A549 (cell line): Measurements from ENCODE around the gene GRM7. TPM values are rescaled to one million over a fixed set of nuclear protein-coding genes. Genes with fewer than 3 reads are reported as not detected.

Source experiments
- ATAC-seq, 2 experiments: fragments of 200-7000 bp in 1 of 2; fragments of >200 bp in 1 of 2; cut with Nextera tagmentation in 1 of 2; cut with Tn5 transposase in 1 of 2; 3 replicates each; pipeline versions ENCODE4 v1.8.0 to v1.9.1; 2018 to 2020; ENCODE audit warnings: mild to moderate bottlenecking in 1 of 2, moderate library complexity in 1 of 2
- CTCF ChIA-PET: fragments of 300-600 bp; sonication (Branson Sonifier 250); formaldehyde crosslinking; extraction: SDS; loops from one replicate; lab custom pipeline; 2021; ENCODE audit warnings: antibody characterized with exemption, inconsistent platforms; lab: Yijun Ruan, JAX
- POLR2A ChIA-PET: fragments of 350-600 bp; formaldehyde crosslinking; extraction: SDS; loops from one replicate; lab custom pipeline; 2021; ENCODE audit warnings: antibody characterized with exemption, inconsistent platforms; lab: Yijun Ruan, JAX
- DNase-seq, 2 experiments: peaks; one replicate each; pipeline versions ENCODE4 v3.0.0 to v3.0.0-alpha.2; 2011 to 2016; ENCODE audit warnings: low read depth in 1 of 2, low spot score in 1 of 2
- FAIRE-seq: peaks from 2 replicates; lab custom pipeline; 2011; peaks lifted over from hg19 to GRCh38; lab: Jason Lieb, UNC
- H3K27ac ChIP-seq, 2 experiments: fragments of >200 bp; sonication (Bioruptor Twin); formaldehyde crosslinking; 3 replicates each; pipeline ENCODE4 v1.5.1; 2016 to 2017
- H3K4me1 ChIP-seq: fragments of >200 bp; sonication (Bioruptor Twin); formaldehyde crosslinking; 3 replicates; pipeline ENCODE4 v1.6.1; 2016
- H3K4me2 ChIP-seq: fragments of >200 bp; sonication (Bioruptor Twin); formaldehyde crosslinking; 3 replicates; pipeline ENCODE4 v1.6.1; 2016
- H3K4me3 ChIP-seq: fragments of >200 bp; sonication (Bioruptor Twin); formaldehyde crosslinking; 3 replicates; pipeline ENCODE4 v1.5.1; 2016
- H3K9me3 ChIP-seq: fragments of >200 bp; sonication (Bioruptor Twin); formaldehyde crosslinking; 3 replicates; pipeline ENCODE4 v1.6.1; 2016
- CBX8 ChIP-seq: fragments of 200-600 bp; sonication (generic); IDR thresholded peaks from 2 replicates; pipeline ENCODE4 v1.6.1; 2016
- CHD2 ChIP-seq: fragments of 150-350 bp; IDR thresholded peaks from 2 replicates; pipeline ENCODE4 v1.6.1; 2014; ENCODE audit warnings: low read length; ENCODE audit not compliant: partially characterized antibody
- CHD4 ChIP-seq: fragments of 200-600 bp; sonication (generic); IDR thresholded peaks from 2 replicates; pipeline ENCODE4 v1.6.1; 2016; ENCODE audit warnings: antibody characterized with exemption, mild to moderate bottlenecking, borderline replicate concordance
- EHF ChIP-seq: fragments of 250-450 bp; sonication (Bioruptor Pico); IDR thresholded peaks from 2 replicates; pipeline ENCODE4 v1.5.0; 2020; ENCODE audit warnings: mild to moderate bottlenecking
- EHMT2 ChIP-seq: fragments of 200-600 bp; sonication (generic); IDR thresholded peaks from 2 replicates; pipeline ENCODE4 v1.6.1; 2016; ENCODE audit warnings: antibody characterized with exemption, low read depth, mild to moderate bottlenecking, moderate library complexity
- EP300 ChIP-seq, 2 experiments: fragments of >200 bp; sonication (Bioruptor Twin); formaldehyde crosslinking; IDR thresholded peaks; 2 replicates in 1 of 2; 3 replicates in 1 of 2; pipeline ENCODE4 v1.6.1; 2016 to 2017
- ESRRA ChIP-seq: fragments of 150-350 bp; IDR thresholded peaks from 2 replicates; pipeline ENCODE4 v1.6.1; 2014; ENCODE audit warnings: mild to moderate bottlenecking, low read length, borderline replicate concordance
- GATA3 ChIP-seq: IDR thresholded peaks from 2 replicates; pipeline ENCODE4 v1.6.1; 2012; ENCODE audit warnings: borderline replicate concordance
- HDAC2 ChIP-seq: fragments of 200-600 bp; sonication (generic); IDR thresholded peaks from 2 replicates; pipeline ENCODE4 v1.6.1; 2016
- JUN ChIP-seq, 2 experiments: fragments of >200 bp; sonication (Bioruptor Twin); formaldehyde crosslinking; IDR thresholded peaks; 2 replicates in 1 of 2; 3 replicates in 1 of 2; pipeline ENCODE4 v1.6.1; 2016 to 2017
- KDM1A ChIP-seq: fragments of 200-600 bp; sonication (generic); IDR thresholded peaks from 2 replicates; pipeline ENCODE4 v1.6.1; 2016; ENCODE audit warnings: low read depth, mild to moderate bottlenecking
- MAZ ChIP-seq: fragments of 150-350 bp; IDR thresholded peaks from 2 replicates; pipeline ENCODE4 v1.6.1; 2014; ENCODE audit warnings: antibody characterized with exemption, low read depth, low read length, borderline replicate concordance
- NFE2L2 ChIP-seq: fragments of 150-350 bp; conservative IDR thresholded peaks from 2 replicates; pipeline ENCODE4 v1.6.1; 2014; ENCODE audit warnings: low read length
- NPAS2 ChIP-seq: fragments of 250-450 bp; sonication (Bioruptor Pico); IDR thresholded peaks from 2 replicates; pipeline ENCODE4 v1.8.0; 2022; ENCODE audit warnings: mild to moderate bottlenecking, moderate library complexity, borderline replicate concordance
- NR3C1 ChIP-seq: fragments of >200 bp; sonication (Bioruptor Twin); formaldehyde crosslinking; IDR thresholded peaks from 3 replicates; pipeline ENCODE4 v1.6.1; 2017
- RAD21 ChIP-seq, 2 experiments: fragments of >200 bp in 1 of 2; sonication (Bioruptor Twin) in 1 of 2; formaldehyde crosslinking in 1 of 2; IDR thresholded peaks in 1 of 2; conservative IDR thresholded peaks in 1 of 2; 2 replicates in 1 of 2; 3 replicates in 1 of 2; pipeline ENCODE4 v1.6.1; 2012 to 2018; ENCODE audit warnings: inconsistent platforms in 1 of 2
- RARB ChIP-seq: fragments of 250-450 bp; sonication (Bioruptor Pico); IDR thresholded peaks from 2 replicates; pipeline ENCODE4 v1.8.0; 2021; ENCODE audit warnings: mild to moderate bottlenecking, moderate library complexity
- RFX5 ChIP-seq: fragments of 450-650 bp; IDR thresholded peaks from 2 replicates; pipeline ENCODE4 v1.7.1; 2014; ENCODE audit warnings: antibody characterized with exemption, mild to moderate bottlenecking, moderate library complexity
- SREBF2 ChIP-seq: fragments of 450-650 bp; IDR thresholded peaks from 2 replicates; pipeline ENCODE4 v1.6.1; 2014; ENCODE audit warnings: mild to moderate bottlenecking, moderate library complexity
- ZC3H11A ChIP-seq: fragments of 450-650 bp; IDR thresholded peaks from 2 replicates; pipeline ENCODE4 v1.6.1; 2014; ENCODE audit warnings: antibody characterized with exemption, mild to moderate bottlenecking
- ZFP36 ChIP-seq: fragments of 450-650 bp; IDR thresholded peaks from 2 replicates; pipeline ENCODE4 v1.6.1; 2014; ENCODE audit warnings: borderline replicate concordance; ENCODE audit not compliant: partially characterized antibody
- WGBS: methylation state at CpG from one replicate; pipeline ENCODE4 v1.1.6; 2017; ENCODE audit errors: missing lambda C conversion rate; 5-methylcytosine and 5-hydroxymethylcytosine counted together
- polyA plus RNA-seq, 4 experiments: library from polyadenylated mRNA; depleted of rRNA in 3 of 4; stranded (reverse); fragments of >200 nt; fragmentation: RNase III in 1 of 4; extraction: RNeasy Plus Mini Kit Qiagen cat#74134 plus additional on column Dnase treatment in 1 of 4; gene quantifications; 2 replicates in 3 of 4; 3 replicates in 1 of 4; pipeline ENCODE4 v1.2.3, GENCODE V29; 2011 to 2017
- TF ChIP-seq, protein P1 (sequence below): fragments of >200 bp; sonication (Bioruptor Twin); formaldehyde crosslinking; IDR thresholded peaks from 2 replicates; pipeline ENCODE4 v1.6.1; 2016
- TF ChIP-seq, protein P2 (sequence below): IDR thresholded peaks from 2 replicates; pipeline ENCODE4 v1.6.1; 2012
- TF ChIP-seq, protein P3 (sequence below): fragments of 250-450 bp; sonication (Bioruptor Pico); IDR thresholded peaks from 2 replicates; pipeline ENCODE4 v1.5.0; 2021; ENCODE audit warnings: mild to moderate bottlenecking, moderate library complexity, borderline replicate concordance
- TF ChIP-seq, protein P4 (sequence below): fragments of >200 bp; sonication (Bioruptor Twin); formaldehyde crosslinking; IDR thresholded peaks from 3 replicates; pipeline ENCODE4 v1.5.1; 2016

The GRM7 gene
- polyA plus RNA-seq, 2 of the 4 experiments (the other 2 are of a cell fraction), result not detected

DNA sequence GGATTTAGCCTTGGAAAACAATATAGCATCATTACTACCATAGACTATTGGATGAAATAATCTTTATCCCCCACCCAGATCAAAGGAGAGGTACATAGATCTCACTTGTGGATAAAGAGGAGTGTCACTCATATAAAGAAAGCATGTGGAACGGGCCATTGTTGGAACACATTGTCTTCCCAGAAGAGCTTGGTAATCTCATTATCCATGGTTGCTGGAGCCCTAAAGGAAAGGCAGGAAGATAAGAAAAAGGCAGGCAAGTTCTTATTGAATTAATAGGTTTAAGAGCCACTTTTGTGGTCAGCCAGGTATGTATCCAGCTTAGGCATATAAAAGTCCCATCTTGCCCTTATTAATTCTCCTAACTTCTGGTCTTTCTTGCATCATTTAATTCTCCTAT, 659.1 kb downstream of the GRM7 start:
- ATAC-seq (no peak), DNase-seq (no peak), FAIRE-seq (no peak)
- H3K4me2 ChIP-seq, result no peak overlapping the region
- 67% methylated on average over 1 of the region's 1 CpG for WGBS
- CTCF ChIA-PET, result no interaction called here
- H3K27ac ChIP-seq, result no peak overlapping the region
- no peak overlapping the region for H3K4me3 ChIP-seq
- POLR2A ChIA-PET, result no interaction called here
- no peaks in the 10 kb centered on the region for H3K9me3 ChIP-seq
- H3K4me1 ChIP-seq, result no peaks in the 10 kb centered on the region
- no peak for TF ChIP-seq RFX5
- TF ChIP-seq CHD2, result no peak
- TF ChIP-seq, all 56 proteins: peak for 0

DNA sequence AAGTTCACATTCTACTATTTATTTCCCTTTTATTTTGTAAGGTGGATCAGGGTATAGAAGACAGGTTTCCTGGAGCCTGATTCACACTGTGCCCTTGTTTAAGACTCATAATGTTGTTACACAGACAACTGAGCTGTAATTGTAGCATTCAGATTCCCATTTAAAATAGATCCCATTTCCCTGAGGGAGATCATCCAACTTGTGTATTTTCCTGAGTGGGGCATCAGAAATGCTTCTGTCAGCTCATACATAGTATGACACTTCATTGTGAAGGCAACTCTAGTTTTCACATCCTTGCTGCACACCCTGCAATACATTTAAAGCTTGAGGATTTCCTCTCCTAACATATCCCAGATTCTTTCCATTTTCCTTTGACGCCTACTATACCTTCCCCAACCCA, 659.7 kb downstream of the GRM7 start:
- TF ChIP-seq JUN (IDR thresholded peaks at IDR 0.05) (no peak), NR3C1 (no peak), NFE2L2 (no peak), CHD2 (no peak), GATA3 (no peak), KDM1A (no peak), CHD4 (no peak)
- TF ChIP-seq, protein P1, sequence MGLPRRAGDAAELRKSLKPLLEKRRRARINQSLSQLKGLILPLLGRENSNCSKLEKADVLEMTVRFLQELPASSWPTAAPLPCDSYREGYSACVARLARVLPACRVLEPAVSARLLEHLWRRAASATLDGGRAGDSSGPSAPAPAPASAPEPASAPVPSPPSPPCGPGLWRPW, result no peak
- DNase-seq (no peak), FAIRE-seq (no peak), ATAC-seq (no peak)
- Histone ChIP-seq H3K9me3 (no peaks in the 10 kb centered on the region), H3K4me2 (no peak overlapping the region), H3K4me1 (no peaks in the 10 kb centered on the region), H3K4me3 (no peak overlapping the region), H3K27ac (no peak overlapping the region)
- ChIA-PET CTCF (interaction anchor here (1.3 kb wide), 1 partner anchor 17 kb away, joined by 3 read pairs; no protein-coding TSS in a partner anchor), POLR2A (no interaction called here)
- WGBS, result 9% methylated on average over 1 of the region's 1 CpG

DNA sequence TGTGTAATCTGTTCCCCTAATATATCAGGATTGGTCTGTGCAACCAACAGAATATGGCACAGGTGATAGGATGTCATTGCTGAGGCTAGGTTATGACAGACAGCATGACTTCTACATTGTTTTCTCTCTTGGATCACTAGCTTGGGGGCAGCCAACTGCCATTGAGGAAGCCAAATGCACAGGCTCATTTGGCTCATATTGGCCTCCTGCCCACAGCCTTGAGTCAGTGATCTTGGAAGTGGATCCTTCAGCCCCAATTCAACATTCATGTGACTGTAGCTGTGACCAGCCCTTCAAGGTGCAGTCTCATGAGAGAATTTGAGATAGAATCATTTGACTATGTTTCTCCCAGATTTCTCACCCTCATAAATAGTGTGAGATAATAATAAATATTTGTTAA, 675.6 kb downstream of the GRM7 start:
- Histone ChIP-seq H3K4me3 (no peak overlapping the region), H3K4me1 (no peaks in the 10 kb centered on the region), H3K9me3 (peaks cover 2% of the 10 kb centered on the region; the same call in 1 of the 3 replicates), H3K27ac (no peak overlapping the region), H3K4me2 (no peak overlapping the region)
- POLR2A ChIA-PET, result no interaction called here
- CTCF ChIA-PET, result no interaction called here
- TF ChIP-seq, protein P2, sequence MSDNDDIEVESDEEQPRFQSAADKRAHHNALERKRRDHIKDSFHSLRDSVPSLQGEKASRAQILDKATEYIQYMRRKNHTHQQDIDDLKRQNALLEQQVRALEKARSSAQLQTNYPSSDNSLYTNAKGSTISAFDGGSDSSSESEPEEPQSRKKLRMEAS, result no peak
- TF ChIP-seq ESRRA, result no peak
- no peak for TF ChIP-seq EP300 (IDR thresholded peaks at IDR 0.05)
- TF ChIP-seq HDAC2, result no peak
- TF ChIP-seq RARB, result no peak
- TF ChIP-seq, protein P3, sequence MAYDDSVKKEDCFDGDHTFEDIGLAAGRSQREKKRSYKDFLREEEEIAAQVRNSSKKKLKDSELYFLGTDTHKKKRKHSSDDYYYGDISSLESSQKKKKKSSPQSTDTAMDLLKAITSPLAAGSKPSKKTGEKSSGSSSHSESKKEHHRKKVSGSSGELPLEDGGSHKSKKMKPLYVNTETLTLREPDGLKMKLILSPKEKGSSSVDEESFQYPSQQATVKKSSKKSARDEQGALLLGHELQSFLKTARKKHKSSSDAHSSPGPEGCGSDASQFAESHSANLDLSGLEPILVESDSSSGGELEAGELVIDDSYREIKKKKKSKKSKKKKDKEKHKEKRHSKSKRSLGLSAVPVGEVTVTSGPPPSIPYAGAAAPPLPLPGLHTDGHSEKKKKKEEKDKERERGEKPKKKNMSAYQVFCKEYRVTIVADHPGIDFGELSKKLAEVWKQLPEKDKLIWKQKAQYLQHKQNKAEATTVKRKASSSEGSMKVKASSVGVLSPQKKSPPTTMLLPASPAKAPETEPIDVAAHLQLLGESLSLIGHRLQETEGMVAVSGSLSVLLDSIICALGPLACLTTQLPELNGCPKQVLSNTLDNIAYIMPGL (CRISPR knock-in tag), result no peak
- TF ChIP-seq ZFP36, result no peak
- no peak for DNase-seq
- FAIRE-seq, result no peak
- ATAC-seq, result no peak

DNA sequence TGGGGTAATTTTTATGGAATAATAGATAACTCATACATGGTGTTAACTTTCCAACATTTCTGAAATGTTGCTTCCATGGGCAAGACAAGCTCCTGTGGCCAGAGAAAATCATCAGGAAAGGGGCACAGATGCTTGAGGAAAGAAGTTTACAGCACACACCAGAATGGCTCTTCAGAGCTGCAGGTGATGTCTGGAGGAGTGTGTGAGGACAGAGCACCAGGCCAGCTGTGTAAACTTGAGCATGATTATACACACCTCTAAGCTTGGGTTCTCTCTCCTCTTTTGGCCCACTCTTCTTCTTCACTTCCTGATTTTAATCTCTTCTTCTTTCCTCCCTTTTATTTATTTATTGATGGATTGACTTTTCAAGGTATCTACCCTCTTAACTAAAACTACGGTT, 676.0 kb downstream of the GRM7 start:
- Histone ChIP-seq H3K4me3 (no peak overlapping the region), H3K9me3 (peaks cover 2% of the 10 kb centered on the region; the same call in 1 of the 3 replicates), H3K4me2 (no peak overlapping the region), H3K4me1 (no peaks in the 10 kb centered on the region), H3K27ac (no peak overlapping the region)
- POLR2A ChIA-PET, result no interaction called here
- TF ChIP-seq EHF (CRISPR knock-in tag) (no peak), EHMT2 (no peak), CHD2 (no peak), MAZ (no peak), GATA3 (no peak), SREBF2 (no peak), CBX8 (no peak), HDAC2 (no peak), ZC3H11A (no peak), NPAS2 (CRISPR knock-in tag) (no peak), RAD21 (conservative IDR thresholded peaks at IDR 0.05 in 1 of 2, IDR thresholded peaks at IDR 0.05 in 1 of 2) (no peak), NR3C1 (no peak)
- TF ChIP-seq, protein P4, sequence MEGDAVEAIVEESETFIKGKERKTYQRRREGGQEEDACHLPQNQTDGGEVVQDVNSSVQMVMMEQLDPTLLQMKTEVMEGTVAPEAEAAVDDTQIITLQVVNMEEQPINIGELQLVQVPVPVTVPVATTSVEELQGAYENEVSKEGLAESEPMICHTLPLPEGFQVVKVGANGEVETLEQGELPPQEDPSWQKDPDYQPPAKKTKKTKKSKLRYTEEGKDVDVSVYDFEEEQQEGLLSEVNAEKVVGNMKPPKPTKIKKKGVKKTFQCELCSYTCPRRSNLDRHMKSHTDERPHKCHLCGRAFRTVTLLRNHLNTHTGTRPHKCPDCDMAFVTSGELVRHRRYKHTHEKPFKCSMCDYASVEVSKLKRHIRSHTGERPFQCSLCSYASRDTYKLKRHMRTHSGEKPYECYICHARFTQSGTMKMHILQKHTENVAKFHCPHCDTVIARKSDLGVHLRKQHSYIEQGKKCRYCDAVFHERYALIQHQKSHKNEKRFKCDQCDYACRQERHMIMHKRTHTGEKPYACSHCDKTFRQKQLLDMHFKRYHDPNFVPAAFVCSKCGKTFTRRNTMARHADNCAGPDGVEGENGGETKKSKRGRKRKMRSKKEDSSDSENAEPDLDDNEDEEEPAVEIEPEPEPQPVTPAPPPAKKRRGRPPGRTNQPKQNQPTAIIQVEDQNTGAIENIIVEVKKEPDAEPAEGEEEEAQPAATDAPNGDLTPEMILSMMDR, result no peak
- DNase-seq (no peak), ATAC-seq (no peak), FAIRE-seq (no peak)
- CTCF ChIA-PET, result no interaction called here
- 33% methylated on average over 1 of the region's 1 CpG for WGBS
